ENCODE measurements around the gene NSUN6.

Gene NSUN6

GRCh38 chr10:18557960-18558359, 93.4 kb downstream of the NSUN6 start:
- no peak for DNase-seq

DNA sequence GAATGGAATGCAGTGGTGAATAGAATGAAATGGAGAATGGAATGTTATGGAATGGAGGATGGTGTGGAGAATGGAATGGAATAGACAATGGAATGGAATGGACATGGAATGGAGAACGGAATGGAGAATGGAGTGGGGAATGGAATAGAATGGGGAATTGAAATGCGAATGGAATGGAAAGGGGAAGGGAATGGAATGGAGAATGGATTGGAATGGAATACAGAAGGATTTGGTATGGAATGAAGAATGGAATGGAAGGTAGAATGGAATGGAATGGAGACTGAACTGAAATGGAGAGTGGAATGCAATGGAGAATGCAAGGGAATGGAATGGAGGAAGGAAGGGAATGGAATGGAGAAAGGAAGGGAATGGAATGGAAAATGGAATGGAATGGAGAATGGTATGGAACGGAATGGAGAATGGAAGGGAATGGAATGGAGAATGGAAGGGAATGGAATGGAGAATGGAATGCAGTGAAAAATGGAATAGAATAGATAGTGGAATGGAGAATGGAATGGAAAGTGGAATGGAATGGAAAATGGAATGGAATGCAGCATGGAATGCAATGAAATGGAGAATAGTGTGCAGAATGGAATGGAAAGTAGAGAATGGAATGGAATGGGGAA, 94.8 kb downstream of the NSUN6 start:
- DNase-seq: no peak

DNA sequence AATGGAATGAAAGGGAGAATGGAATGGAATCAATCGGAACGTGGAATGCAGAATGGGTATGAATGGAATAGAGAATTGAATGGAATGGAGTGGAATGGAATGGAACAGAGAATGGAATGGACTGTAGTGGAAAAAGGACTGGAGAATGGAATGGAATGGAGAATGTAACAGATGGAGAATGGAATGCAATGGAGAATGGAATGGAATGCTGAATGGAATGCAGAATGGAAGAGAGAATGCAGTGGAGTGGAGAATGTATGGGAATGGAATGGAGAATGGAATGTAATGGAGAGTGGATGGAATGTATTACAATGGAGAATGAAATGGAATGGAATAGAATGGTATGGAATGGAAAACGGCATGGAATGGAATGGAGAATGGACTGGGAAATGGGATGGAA, 96.9 kb downstream of the NSUN6 start:
- no peak for DNase-seq

- DNase-seq: no peak
Observed at GRCh38 chr10:18551473-18551872, 99.9 kb downstream of the NSUN6 start.

GRCh38 chr10:18549105-18549504, 102.3 kb downstream of the NSUN6 start:
- no peak for DNase-seq

GRCh38 chr10:18545621-18546305, 105.6 kb downstream of the NSUN6 start:
- no peak for DNase-seq

DNA sequence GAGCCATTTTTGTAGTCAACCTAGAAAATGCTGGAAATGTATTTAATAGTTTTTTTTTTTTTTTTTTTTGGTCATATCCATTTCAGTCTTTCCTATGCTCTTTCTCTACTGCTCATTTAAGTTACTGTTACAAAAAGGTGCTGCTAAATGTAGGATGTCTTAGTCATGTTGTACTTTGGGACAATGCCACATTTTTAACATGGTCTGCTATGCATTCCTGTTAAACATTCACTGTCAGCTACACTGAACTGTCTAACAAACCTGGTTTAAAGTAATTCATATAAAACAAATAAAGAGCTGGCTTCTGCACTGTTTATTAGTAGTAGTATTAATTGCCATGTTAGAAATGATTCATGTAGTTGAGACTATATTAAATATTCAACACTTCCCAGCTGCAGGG, 108.6 kb downstream of the NSUN6 start:
- no peak for DNase-seq

DNA sequence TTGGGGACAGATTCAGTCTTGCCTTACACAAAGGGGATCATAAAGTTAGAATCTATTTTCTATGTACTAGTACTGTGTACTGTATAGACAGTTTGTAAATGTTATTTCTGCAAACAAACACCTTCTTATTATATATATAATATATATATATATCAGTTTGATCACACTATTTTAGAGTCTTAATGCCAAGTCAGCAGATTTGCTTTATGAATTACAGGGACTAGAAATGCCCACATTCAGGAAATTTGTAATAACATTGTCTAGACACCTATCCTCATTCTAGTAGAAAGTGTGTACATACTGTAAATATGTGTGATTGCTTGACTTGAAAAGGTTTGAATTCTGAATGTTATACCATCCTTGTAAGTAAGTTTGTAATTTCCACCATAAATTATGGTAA, 111.2 kb downstream of the NSUN6 start:
- DNase-seq: no peak

GRCh38 chr10:18539335-18539734, 112.1 kb downstream of the NSUN6 start:
- DNase-seq: no peak

DNA sequence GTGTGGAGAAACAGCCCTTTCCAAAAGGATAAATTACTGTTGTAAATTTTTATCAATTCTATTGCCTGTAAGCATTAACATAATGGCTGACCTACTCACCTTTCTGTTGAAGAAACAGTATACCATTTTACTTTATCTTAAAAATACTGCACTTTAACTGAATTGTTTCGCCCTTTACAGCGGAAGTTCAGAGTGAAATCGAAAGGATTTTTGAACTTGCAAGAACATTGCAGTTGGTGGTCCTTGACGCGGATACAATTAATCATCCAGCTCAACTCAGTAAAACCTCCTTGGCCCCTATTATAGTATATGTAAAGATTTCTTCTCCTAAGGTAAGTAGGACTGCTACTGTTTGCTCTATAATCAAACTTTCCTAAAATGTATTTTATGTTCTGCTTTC, 117.5 kb downstream of the NSUN6 start:
- DNase-seq: no peak

GRCh38 chr10:18532881-18533535, 118.4 kb downstream of the NSUN6 start:
- no peak for DNase-seq

- no peak for DNase-seq
Observed at GRCh38 chr10:18528292-18528691, 123.1 kb downstream of the NSUN6 start.

DNA sequence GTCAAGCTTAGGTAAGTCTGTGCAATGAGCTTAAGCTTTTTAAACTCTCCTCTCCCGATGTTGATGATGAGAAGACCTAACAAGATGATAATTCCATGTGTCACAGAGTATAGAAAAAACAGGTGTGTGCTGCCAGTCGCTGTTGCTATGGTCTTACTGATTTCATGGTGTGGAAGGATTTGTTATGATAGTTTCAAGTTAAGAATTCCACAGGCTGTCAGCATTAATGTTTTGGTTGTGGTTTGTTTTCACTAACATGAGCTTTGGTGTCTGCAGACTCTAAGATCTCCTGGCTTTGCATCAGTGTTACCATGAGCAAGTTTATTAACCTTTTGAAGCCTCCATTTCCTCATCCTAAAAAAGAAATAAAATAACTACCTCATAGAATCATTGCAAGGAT, 123.7 kb downstream of the NSUN6 start:
- no peak for DNase-seq

DNA sequence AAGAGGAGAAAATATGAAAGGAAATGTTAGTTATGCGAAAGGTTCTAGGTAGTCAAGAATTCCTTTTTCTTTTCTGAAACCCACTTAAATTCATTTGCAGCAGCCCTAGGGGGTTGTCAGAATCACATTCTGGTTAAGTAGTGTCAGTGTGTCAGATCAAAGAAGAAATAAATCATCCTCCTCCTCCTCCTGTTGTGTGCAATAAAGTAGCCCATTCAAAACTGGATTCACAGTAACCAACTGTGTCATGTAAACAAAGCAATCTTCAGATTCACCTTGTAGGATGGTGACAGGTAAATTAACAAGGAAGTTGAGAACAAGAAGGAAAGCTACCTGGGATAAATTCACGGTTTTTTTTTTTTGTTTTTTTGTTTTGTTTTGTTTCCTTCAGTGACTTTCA, 127.5 kb downstream of the NSUN6 start:
- no peak for DNase-seq

GRCh38 chr10:18523025-18523424, 128.4 kb downstream of the NSUN6 start:
- DNase-seq: no peak

DNA sequence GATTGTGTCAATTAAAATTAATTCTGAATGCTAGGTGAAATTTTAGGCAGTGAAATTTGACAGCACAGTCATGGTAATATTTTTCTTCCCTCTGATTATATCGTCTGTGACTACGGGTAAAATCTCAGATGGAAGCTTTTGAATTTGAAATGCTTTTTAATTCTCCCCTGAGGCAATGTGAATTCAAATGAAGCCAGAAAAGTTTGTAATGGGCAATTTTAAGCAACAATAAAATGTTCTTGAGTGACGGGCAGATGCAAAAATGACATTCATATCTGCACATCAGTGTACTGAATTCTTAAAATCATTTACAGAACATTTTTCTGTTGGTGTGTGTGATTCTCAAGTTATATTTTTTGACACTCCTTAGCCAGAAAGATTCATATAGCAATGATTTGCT, 134.5 kb downstream of the NSUN6 start:
- no peak for DNase-seq

DNA sequence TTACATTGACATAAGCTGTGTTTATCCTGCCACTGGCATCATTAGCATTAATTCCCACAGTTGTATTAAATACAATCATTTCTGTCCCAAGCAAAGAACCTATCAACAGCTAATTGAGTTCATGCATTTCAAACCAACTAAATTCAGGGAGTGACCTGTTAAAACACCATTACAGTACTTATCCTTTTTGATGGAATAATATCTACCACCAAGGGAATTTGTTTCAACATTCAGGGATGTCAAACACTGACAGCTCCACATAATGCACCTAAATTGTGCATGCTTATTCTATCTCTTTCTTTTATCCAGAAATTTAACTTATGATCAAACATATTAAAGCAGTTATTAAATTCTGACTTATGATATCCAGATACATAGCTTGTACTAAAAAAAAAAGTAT, 136.8 kb downstream of the NSUN6 start:
- DNase-seq: no peak

- DNase-seq: no peak
Observed at GRCh38 chr10:18508587-18508986, 142.8 kb downstream of the NSUN6 start.

- no peak for DNase-seq
Observed at GRCh38 chr10:18505456-18506118, 145.8 kb downstream of the NSUN6 start.

DNA sequence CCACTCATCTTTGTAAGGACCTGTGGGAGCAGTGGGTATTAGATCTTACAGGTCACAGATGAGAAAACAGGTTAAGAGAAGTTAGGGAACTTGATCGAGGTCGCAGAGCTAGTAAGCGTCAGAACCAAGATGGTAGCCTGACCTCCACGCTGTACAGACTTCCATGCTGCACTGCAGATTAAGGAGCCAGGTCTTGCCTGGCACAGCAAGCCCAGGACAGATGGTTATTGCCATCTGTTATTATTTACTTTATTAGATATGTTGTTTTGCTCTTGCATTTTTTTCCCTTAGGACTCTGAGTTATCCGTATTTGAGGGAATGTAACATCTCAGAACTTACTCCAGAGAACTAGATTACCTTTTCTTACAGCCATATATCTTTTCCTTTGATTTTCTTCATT, 147.2 kb downstream of the NSUN6 start:
- no peak for DNase-seq

DNA sequence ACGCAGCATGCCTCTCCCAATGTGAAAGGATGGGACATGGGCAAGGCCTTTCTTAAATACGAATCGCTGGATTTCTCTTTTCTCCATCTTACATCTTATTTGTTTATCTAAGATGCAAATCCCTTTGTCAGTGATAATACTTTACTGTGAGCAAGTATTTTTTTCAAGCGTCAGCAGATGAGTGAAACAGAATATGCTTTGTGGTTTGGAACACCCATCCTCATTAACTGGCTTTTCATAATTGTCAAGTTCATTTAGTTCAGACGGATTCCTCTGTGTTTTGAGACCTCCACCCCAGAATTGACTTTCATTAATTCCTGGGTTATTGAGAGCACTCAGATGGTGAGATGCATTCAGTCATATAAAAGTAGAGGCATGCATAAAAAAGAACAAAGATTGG, 149.8 kb downstream of the NSUN6 start:
- DNase-seq: no peak

DNA sequence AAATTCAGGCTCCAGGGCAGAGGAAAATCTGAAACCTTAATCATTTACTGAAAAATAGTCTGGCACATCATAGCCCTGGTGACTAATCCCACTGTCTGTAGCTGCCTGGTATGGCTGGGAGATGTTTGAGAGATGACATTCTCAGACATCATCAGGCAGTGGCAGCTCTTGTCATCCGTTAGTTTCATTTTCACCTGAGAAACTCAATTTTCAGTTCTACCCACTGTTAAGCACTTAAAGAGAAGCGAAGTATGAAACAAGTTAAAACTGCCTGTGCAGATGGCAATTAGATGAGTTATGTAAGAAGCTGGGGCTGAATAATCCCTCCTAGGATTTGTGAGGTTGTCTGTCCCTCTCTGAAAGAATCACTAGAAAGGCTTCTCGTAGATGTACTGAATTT, 150.2 kb downstream of the NSUN6 start:
- no peak for DNase-seq

GRCh38 chr10:18500576-18500975, 150.8 kb downstream of the NSUN6 start:
- DNase-seq: no peak

DNA sequence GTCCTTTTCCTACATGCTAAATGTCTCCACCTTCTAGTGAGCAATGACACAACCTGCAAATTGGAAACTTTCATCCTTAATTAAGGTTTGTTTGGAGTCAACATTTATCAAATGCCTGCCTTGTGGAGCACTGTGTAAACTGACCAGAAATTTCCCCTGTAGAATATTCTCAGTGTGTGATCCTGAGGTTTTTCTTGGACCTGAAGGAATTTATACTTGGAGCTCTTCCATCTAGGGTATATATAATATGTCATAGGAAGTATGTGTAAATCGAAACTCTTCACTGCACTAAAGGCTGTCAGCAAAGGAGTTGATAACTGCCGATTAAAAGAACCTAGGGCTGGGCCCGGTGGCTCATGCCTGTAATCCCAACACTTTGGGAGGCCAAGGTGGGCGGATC, 152.4 kb downstream of the NSUN6 start:
- no peak for DNase-seq

Data from hippocampal formation (tissue), 2 donors.